AG04450 (cell line): Measurements from ENCODE around the gene CDKN1C. TPM values are rescaled to one million over a fixed set of nuclear protein-coding genes. Genes with fewer than 3 reads are reported as not detected.

Source experiments
- CTCF ChIA-PET: fragments of 300-600, 350-600 bp; formaldehyde crosslinking; extraction: SDS; loops from one replicate; lab custom pipeline; 2022; ENCODE audit warnings: antibody characterized with exemption, inconsistent platforms; lab: Charles Lee
- POLR2A ChIA-PET: fragments of 350-600 bp; formaldehyde crosslinking; extraction: SDS; loops from one replicate; lab custom pipeline; 2021; ENCODE audit warnings: antibody characterized with exemption, inconsistent platforms; lab: Yijun Ruan, JAX
- DNase-seq: peaks from one replicate; pipeline ENCODE4 v3.0.0-alpha.2; 2011; ENCODE audit warnings: low read depth, low spot score
- H3K27ac ChIP-seq: one replicate; pipeline ENCODE4 v1.5.1; 2012; ENCODE audit warnings: low read depth, low read length, control low read depth
- H3K27me3 ChIP-seq: one replicate; pipeline ENCODE4 v1.6.0; 2012; ENCODE audit warnings: low read length; ENCODE audit not compliant: control insufficient read depth, insufficient read depth
- H3K4me3 ChIP-seq: 2 replicates; pipeline ENCODE4 v1.5.1; 2011; ENCODE audit warnings: mild to moderate bottlenecking, low read depth, low read length, control low read depth
- H3K9me3 ChIP-seq: 2 replicates; pipeline ENCODE4 v1.5.1; 2012; ENCODE audit warnings: low read length; ENCODE audit not compliant: control insufficient read depth, insufficient read depth
- polyA plus RNA-seq: library from polyadenylated mRNA; depleted of rRNA; stranded (reverse); fragments of >200 nt; gene quantifications from 2 replicates; pipeline ENCODE4 v1.2.3, GENCODE V29; 2011
- TF ChIP-seq, protein P1 (sequence below): IDR thresholded peaks from 2 replicates; pipeline ENCODE4 v1.5.1; 2011; ENCODE audit warnings: low read depth, low read length, control low read depth, inconsistent platforms

The CDKN1C gene
- polyA plus RNA-seq, 1 experiment, result 8.1 TPM

- CTCF ChIA-PET, result interaction anchor here (0.7 to 11.7 kb wide), 8 partner anchors 12 to 358 kb away, joined by 3 to 403 read pairs (median 4); a partner anchor contains a TSS
Observed at GRCh38 chr11:2891326-2892214, 6.0 kb upstream of the CDKN1C start.

GRCh38 chr11:2890466-2891294 is 5.1 kb upstream of the CDKN1C start:
- Histone ChIP-seq H3K27ac (peak overlapping the region; percentile 39), H3K4me3 (no peak overlapping the region), H3K9me3 (no peaks in the 10 kb centered on the region; the same call in 1 of the 2 replicates), H3K27me3 (no peaks in the 10 kb centered on the region)
- TF ChIP-seq, protein P1, sequence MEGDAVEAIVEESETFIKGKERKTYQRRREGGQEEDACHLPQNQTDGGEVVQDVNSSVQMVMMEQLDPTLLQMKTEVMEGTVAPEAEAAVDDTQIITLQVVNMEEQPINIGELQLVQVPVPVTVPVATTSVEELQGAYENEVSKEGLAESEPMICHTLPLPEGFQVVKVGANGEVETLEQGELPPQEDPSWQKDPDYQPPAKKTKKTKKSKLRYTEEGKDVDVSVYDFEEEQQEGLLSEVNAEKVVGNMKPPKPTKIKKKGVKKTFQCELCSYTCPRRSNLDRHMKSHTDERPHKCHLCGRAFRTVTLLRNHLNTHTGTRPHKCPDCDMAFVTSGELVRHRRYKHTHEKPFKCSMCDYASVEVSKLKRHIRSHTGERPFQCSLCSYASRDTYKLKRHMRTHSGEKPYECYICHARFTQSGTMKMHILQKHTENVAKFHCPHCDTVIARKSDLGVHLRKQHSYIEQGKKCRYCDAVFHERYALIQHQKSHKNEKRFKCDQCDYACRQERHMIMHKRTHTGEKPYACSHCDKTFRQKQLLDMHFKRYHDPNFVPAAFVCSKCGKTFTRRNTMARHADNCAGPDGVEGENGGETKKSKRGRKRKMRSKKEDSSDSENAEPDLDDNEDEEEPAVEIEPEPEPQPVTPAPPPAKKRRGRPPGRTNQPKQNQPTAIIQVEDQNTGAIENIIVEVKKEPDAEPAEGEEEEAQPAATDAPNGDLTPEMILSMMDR, result no peak
- ChIA-PET CTCF (interaction anchor here (0.8 to 11.7 kb wide), 4 partner anchors 12 to 357 kb away, joined by 3 to 403 read pairs (median 5); partner anchors contain the start of gene PHLDA2), POLR2A (interaction anchor here (0.9 to 3.7 kb wide), 2 partner anchors 33 to 358 kb away, joined by 3 to 25 read pairs; no protein-coding TSS in a partner anchor)
- no peak for DNase-seq

More at GRCh38 chr11:2891326-2892214, 6.0 kb upstream of the CDKN1C start:
- POLR2A ChIA-PET, result interaction anchor here (0.7 to 3.7 kb wide), 7 partner anchors 11 to 359 kb away, joined by 3 to 25 read pairs (median 4); partner anchors contain the start of genes NAP1L4 and PHLDA2
- TF ChIP-seq, protein P1, result peak; percentile 25
- Histone ChIP-seq H3K27ac (peak overlapping the region; percentile 39), H3K27me3 (no peaks in the 10 kb centered on the region), H3K9me3 (no peaks in the 10 kb centered on the region; the same call in 1 of the 2 replicates), H3K4me3 (peak overlapping the region; percentile 63)
- DNase-seq, result no peak

DNA sequence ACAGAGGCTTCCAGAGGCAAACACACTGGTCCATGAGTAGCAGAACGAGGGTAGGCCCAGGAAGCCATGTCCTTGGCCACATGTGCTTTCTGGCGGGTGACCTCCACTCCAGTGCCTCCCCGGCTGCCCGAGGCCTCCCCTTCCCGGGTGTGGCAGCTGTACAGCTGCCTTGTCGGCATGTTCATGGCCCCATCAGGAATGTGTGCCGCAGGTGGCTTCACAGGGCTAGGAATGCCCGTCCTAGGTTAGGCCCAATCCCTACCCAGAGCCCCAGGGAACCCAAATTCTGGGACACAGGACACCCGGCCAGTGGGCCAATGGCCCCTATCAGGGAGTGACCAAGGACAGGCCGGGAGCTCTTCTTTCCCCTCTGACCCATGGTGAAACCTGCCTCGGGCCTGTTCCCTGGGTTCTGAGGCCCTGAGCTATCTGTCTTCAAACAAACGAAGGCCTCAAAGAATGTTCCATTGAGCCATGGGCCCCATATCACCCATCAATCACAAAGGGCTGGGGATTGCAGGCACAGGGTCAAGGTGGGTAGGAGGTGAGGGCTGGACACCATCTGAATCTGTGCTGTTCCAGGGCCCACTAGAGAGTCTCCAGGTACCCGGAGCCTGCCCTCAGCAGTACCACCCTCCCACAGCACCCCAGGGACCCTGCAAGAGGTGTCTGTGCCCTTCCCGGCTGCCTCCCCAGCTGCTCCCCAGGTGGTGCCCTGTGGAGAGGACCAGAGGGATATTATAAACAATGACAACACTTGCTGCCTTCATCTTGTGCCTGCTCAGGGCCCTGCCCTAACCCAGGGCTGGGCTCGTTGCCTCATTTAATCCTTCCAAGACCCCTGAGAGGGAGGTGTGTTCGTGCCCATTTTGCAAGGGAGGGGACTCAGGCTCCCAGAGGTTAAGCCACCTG is 4.0 kb upstream of the CDKN1C start:
- no peak for DNase-seq
- TF ChIP-seq, protein P1, result no peak

GRCh38 chr11:2888266-2888968 is 2.8 kb upstream of the CDKN1C start:
- peak; percentile 70 for DNase-seq
- Histone ChIP-seq H3K27ac (no peak overlapping the region), H3K4me3 (no peak overlapping the region), H3K27me3 (no peaks in the 10 kb centered on the region), H3K9me3 (no peaks in the 10 kb centered on the region; the same call in 1 of the 2 replicates)
- CTCF ChIA-PET, result interaction anchor here (0.6 to 11.7 kb wide), 10 partner anchors 15 to 355 kb away, joined by 3 to 403 read pairs (median 4); a partner anchor contains a TSS
- POLR2A ChIA-PET, result interaction anchor here (0.8 to 6.6 kb wide), 2 partner anchors 41 to 355 kb away, joined by 3 to 46 read pairs; partner anchors contain the start of gene PHLDA2
- TF ChIP-seq, protein P1, result peak; percentile 99

More for the DNA sequence above, 4.0 kb upstream of the CDKN1C start:
- Histone ChIP-seq H3K4me3 (no peak overlapping the region), H3K27me3 (no peaks in the 10 kb centered on the region), H3K9me3 (no peaks in the 10 kb centered on the region; the same call in 1 of the 2 replicates), H3K27ac (no peak overlapping the region)
- ChIA-PET POLR2A (interaction anchor here (0.6 to 6.6 kb wide), 3 partner anchors 13 to 357 kb away, joined by 3 to 46 read pairs (median 25); a partner anchor contains a TSS), CTCF (interaction anchor here (0.6 to 11.7 kb wide), 4 partner anchors 13 to 583 kb away, joined by 3 to 403 read pairs (median 6); a partner anchor contains a TSS)
